ENCODE data around the gene GPS2. TPM values are rescaled to one million over a fixed set of nuclear protein-coding genes. Genes with fewer than 3 reads are reported as not detected.
A peak's percentile ranks its signal among the peaks of the same experiment; 100 is the strongest.

GPS2 gene
- total RNA-seq, 4 donors from 2014 or later, result 66.9 to 104 (median 82.5) TPM

DNA sequence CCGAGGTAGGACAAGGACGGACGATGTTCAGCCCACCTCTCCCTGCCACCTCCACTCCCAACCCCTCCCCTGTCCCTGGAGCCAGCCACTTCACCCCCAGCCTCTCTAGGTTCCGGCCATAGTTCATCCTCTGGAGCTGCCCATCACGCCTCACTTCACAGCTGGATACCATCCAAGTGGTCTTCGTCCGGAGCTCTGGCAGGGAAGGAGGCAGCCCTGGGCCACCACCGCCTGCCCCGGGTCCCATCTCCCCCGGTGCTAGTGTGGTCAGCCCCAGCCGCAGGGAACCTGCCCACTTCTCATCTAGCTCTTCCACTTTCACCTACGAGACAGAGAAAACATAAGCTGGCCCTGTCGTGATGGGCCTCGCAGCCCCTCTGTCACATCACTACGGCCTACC is 6.3 kb upstream of the GPS2 start:
- ATAC-seq, result no peak
- Histone ChIP-seq H3K36me3 (peaks cover 0 to 99% of the 10 kb centered on the region in 2 donors), H3K9me3 (no peaks in the 10 kb centered on the region), H3K27ac (no peak overlapping the region), H3K27me3 (no peaks in the 10 kb centered on the region), H3K4me3 (no peak overlapping the region), H3K4me1 (peaks cover 0 to 5% (median 0%) of the 10 kb centered on the region in 3 donors)
- 100% methylated on average over 3 of the region's 15 CpGs; no CpG with 5 or more reads in 1 of the 2 donors for WGBS, 2 donors (ENCODE audit: low coverage in 1 of 2)
- TF ChIP-seq EP300 (IDR thresholded peaks at IDR 0.05), result no peak
- TF ChIP-seq, protein P1, sequence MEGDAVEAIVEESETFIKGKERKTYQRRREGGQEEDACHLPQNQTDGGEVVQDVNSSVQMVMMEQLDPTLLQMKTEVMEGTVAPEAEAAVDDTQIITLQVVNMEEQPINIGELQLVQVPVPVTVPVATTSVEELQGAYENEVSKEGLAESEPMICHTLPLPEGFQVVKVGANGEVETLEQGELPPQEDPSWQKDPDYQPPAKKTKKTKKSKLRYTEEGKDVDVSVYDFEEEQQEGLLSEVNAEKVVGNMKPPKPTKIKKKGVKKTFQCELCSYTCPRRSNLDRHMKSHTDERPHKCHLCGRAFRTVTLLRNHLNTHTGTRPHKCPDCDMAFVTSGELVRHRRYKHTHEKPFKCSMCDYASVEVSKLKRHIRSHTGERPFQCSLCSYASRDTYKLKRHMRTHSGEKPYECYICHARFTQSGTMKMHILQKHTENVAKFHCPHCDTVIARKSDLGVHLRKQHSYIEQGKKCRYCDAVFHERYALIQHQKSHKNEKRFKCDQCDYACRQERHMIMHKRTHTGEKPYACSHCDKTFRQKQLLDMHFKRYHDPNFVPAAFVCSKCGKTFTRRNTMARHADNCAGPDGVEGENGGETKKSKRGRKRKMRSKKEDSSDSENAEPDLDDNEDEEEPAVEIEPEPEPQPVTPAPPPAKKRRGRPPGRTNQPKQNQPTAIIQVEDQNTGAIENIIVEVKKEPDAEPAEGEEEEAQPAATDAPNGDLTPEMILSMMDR (IDR thresholded peaks at IDR 0.05), result no peak
- no peak for TF ChIP-seq POLR2AphosphoS5 (IDR thresholded peaks at IDR 0.05)
- TF ChIP-seq POLR2A (IDR thresholded peaks at IDR 0.05), result no peak

DNA sequence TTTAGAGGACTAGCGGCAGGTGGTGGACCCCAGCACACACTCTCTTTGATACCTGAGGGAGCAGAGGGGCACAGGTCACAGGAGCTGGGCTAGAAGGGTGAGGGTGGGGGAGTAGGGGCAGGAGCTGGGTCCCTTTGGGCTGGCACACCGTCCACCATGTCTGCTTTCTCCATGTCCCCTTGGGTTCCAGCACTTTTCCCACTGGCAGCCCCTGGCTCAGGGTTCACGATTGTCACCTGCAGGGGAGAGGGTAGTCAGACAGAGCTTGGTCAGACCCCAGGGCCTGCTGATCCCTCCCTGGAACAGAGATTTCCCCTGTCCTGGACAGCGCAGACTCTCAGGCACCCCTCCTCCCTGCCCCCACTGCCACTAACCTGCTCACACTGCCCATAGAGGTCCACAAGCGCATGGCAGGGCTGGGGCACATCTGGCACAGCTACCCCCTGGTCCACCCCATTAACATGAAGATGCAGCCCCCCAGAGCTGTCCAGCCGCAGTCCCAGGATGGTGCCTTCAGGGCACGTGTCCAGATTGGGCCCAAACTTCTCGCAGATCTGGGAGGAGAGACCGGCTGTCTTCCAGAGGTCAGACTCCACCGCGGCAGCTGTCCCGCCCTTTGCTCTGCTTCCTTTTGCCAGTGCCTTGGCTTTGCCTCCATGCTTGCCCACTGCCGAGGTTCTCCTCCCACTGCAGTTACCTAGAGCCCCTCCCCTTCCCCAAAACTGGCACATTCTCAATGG is 3.1 kb upstream of the GPS2 start:
- H3K9me3 ChIP-seq, result no peaks in the 10 kb centered on the region
- H3K4me3 ChIP-seq, result no peak overlapping the region
- no peak overlapping the region for H3K27ac ChIP-seq
- no peaks in the 10 kb centered on the region for H3K27me3 ChIP-seq
- no peak for ATAC-seq
- TF ChIP-seq, protein P1 (IDR thresholded peaks at IDR 0.05), result no peak
- TF ChIP-seq POLR2AphosphoS5 (IDR thresholded peaks at IDR 0.05) (no peak), EP300 (IDR thresholded peaks at IDR 0.05) (no peak), POLR2A (IDR thresholded peaks at IDR 0.05) (no peak)
- H3K36me3 ChIP-seq, result peaks cover 0 to 86% of the 10 kb centered on the region in 2 donors
- WGBS, 2 donors (ENCODE audit: low coverage in 1 of 2), result 90% methylated on average over 3 of the region's 13 CpGs; no CpG with 5 or more reads in 1 of the 2 donors
- H3K4me1 ChIP-seq, result peaks cover 0 to 25% (median 19%) of the 10 kb centered on the region in 3 donors

- no peak for ATAC-seq
- WGBS, 2 donors (ENCODE audit: low coverage in 1 of 2), result 69 to 100% methylated on average over 2 to 5 of the region's 16 CpGs
- Histone ChIP-seq H3K9me3 (no peaks in the 10 kb centered on the region), H3K36me3 (peaks cover 0 to 86% of the 10 kb centered on the region in 2 donors), H3K4me3 (no peak overlapping the region), H3K27me3 (no peaks in the 10 kb centered on the region), H3K4me1 (peaks cover 0 to 35% (median 24%) of the 10 kb centered on the region in 3 donors), H3K27ac (no peak overlapping the region)
- TF ChIP-seq EP300 (IDR thresholded peaks at IDR 0.05) (no peak), POLR2A (IDR thresholded peaks at IDR 0.05) (no peak), POLR2AphosphoS5 (IDR thresholded peaks at IDR 0.05) (no peak)
- TF ChIP-seq, protein P1 (IDR thresholded peaks at IDR 0.05), result no peak
Observed at GRCh38 chr17:7317161-7317803, 2.1 kb upstream of the GPS2 start.

GRCh38 chr17:7315570-7316235 is 543 bp upstream of the GPS2 start:
- Histone ChIP-seq H3K4me3 (peak overlapping the region; percentile 85 to 96), H3K9me3 (no peaks in the 10 kb centered on the region), H3K27me3 (no peaks in the 10 kb centered on the region), H3K4me1 (peaks cover 0 to 50% (median 24%) of the 10 kb centered on the region in 3 donors), H3K36me3 (peaks cover 3 to 86% of the 10 kb centered on the region in 2 donors), H3K27ac (peak overlapping the region; percentile 77 to 98 (median 96))
- 0 to 67% methylated on average over 3 to 7 of the region's 30 CpGs for WGBS, 2 donors (ENCODE audit: low coverage in 1 of 2)
- no peak for ATAC-seq
- TF ChIP-seq POLR2A (IDR thresholded peaks at IDR 0.05) (no peak), POLR2AphosphoS5 (IDR thresholded peaks at IDR 0.05) (no peak), EP300 (IDR thresholded peaks at IDR 0.05) (no peak)
- TF ChIP-seq, protein P1 (IDR thresholded peaks at IDR 0.05), result no peak
